Hematopoietic multipotent progenitor cell treated with erythropoietin and hydrocortisone succinate and interleukin-3 and kit ligand, for 17 days (in vitro differentiated cells): Measurements from ENCODE around the gene PSMD2.

ENCODE experiments used
- DNase-seq: peaks from one replicate; pipeline ENCODE4 v3.0.0-alpha.2; 2015; ENCODE audit warnings: low spot score

The PSMD2 gene

DNA sequence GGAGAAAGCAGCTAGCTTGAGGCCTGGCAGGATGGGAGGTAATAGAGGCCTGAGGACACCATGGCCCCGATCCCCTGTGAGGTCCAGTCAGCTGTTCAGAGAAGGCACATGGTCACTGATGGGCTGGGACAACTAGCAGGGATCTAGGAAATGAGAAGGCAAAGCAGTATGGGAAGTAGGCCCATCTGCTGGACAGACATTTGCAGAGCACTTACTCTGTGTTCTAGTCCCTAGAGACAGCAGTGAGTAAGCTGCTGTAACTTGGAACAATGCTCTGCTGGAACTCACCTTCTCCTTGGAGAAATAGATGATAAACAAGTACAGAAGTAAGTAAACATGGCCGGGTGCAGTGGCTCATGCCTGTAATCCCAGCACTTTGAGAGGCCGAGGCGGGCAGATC is 16.1 kb upstream of the PSMD2 start:
- no peak for DNase-seq

DNA sequence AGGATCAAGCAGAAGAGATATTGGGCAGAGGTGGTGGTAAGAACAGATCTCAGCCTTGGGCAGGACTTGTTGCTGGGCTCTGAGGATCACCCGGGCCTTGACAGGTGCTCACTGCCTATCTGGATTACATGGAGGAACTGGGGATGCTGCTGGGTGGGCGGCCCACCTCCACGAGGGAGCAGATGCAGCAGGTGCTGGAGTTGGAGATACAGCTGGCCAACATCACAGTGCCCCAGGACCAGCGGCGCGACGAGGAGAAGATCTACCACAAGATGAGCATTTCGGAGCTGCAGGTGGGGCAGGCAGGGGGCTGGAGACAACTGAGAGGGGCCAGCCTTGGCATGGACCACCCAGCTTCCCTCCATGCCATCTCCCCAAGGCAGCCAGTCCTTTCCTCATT is 15.4 kb upstream of the PSMD2 start:
- no peak for DNase-seq

DNA sequence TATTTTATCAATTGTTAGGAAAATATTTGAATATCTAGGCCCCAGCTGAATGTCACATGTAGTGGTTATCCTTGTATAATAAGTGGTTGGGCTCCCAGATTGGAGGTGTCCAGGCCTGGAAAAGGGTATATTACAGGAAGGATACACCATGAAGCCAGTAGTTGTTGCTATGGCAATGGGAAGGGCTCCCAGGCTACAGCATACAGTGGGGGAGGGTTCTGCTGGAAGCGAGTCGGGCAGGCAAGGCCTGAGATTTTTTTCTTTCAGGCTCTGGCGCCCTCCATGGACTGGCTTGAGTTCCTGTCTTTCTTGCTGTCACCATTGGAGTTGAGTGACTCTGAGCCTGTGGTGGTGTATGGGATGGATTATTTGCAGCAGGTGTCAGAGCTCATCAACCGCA is 14.3 kb upstream of the PSMD2 start:
- no peak for DNase-seq

DNA sequence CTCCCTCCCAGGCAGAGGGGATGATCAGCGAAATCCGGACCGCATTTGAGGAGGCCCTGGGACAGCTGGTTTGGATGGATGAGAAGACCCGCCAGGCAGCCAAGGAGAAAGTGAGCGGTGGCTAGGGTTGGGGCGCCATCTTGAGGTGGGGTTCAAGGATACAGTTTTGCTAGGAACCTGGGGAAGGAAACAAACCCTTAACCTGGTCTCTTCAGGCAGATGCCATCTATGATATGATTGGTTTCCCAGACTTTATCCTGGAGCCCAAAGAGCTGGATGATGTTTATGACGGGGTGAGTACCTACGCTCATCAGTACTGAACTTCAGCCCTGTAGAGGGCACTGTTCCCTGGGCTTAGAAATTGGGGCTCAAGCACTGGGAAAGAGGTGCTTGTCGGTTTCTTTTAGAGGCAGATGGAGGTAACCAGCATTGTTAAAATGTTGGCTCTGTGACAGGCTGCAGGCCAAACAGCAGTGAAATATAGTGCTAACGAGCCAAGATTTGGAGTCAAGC is 9.6 kb upstream of the PSMD2 start:
- peak; percentile 70 for DNase-seq

DNA sequence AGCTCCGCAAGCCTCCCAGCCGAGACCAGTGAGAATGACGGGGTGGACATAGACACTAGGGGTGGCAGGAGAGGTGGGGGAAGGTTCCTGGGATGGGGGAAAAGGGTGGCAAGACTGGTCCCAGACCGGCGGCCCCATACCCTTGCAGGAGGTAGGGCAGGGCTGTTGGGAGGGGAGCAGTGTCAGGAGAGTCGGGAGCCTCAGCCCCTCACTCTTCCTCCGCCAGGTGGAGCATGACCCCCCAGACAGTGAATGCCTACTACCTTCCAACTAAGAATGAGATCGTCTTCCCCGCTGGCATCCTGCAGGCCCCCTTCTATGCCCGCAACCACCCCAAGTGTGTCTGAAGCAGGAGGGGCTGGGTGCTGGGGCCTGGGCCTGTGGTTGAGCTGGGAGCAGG is 8.7 kb upstream of the PSMD2 start:
- no peak for DNase-seq

DNA sequence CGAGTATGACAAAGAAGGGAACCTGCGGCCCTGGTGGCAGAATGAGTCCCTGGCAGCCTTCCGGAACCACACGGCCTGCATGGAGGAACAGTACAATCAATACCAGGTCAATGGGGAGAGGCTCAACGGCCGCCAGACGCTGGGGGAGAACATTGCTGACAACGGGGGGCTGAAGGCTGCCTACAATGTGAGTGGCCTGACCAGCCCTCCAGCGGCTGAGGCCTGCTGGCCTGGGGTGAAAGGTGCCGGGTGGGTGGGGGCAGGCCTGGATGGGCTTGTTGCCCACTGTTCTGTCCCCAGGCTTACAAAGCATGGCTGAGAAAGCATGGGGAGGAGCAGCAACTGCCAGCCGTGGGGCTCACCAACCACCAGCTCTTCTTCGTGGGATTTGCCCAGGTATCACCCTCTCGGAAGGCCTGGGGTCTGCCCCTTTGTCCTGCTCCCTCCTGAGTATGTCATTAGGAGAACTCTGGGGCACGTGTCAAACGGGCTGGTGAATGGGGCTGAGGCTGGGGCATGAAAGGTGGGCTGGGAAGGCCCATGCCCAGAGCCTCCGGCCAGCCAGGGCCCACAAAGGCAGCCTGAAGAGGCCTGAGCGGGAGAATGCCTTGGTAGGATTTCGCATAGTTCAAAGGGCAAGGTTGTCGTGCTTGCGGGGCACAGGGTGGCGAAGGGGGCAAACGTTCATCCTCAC is 7.8 kb upstream of the PSMD2 start:
- DNase-seq = no peak

DNA sequence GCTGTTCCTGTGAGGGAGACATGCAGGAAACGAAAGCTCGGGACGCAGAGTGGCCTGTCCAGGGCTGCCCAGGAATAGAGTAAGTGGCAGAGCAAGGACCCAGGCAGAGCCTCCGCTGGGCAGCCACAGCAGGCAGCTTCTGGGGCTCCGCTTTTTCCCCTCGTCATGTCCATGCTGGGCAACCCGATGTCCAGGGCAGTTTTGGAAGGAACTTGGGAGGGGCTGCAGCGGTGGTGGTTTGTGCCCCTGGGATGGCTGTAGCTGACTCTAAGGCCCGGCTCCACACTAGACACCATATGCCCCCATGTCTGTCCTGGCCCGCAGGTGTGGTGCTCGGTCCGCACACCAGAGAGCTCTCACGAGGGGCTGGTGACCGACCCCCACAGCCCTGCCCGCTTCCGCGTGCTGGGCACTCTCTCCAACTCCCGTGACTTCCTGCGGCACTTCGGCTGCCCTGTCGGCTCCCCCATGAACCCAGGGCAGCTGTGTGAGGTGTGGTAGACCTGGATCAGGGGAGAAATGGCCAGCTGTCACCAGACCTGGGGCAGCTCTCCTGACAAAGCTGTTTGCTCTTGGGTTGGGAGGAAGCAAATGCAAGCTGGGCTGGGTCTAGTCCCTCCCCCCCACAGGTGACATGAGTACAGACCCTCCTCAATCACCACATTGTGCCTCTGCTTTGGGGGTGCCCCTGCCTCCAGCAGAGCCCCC is 7.1 kb upstream of the PSMD2 start:
- DNase-seq = no peak

DNA sequence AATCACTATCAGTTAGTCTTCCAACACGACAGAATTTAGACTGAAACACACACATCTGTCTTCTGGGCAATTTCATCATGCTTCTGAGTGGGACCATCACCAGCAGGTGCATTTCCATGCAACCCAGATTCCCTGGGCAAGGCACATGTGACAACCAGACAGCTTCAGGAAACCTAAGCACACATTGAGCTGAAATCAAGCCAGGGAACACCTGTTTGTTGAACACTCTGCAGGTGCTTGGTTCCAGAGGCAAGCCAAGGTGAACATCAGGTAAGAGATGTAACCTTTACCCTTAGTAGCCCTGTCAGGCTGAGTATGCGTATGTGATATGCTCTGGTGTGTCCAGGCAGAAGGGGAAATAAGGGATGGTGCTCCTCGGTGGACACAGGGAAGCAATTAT is 3.3 kb upstream of the PSMD2 start:
- no peak for DNase-seq

DNA sequence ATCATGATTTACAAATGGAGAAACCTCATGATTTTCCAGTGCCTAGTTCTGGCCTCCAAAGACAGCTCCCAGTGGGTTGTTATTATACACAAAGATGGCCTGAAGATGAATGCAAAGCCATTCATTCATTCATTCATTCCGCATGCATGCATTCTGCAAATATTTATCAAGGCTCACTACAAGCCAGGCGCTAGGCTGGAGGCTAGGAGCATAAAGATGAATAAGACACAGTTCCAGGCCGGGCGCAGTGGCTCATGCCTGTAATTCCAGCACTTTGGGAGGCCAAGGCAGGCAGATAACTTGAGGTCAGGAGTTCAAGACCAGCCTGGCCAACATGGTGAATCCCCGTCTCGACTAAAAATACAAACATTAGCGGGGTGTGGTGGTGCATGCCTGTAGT is 2.4 kb upstream of the PSMD2 start:
- no peak for DNase-seq

DNA sequence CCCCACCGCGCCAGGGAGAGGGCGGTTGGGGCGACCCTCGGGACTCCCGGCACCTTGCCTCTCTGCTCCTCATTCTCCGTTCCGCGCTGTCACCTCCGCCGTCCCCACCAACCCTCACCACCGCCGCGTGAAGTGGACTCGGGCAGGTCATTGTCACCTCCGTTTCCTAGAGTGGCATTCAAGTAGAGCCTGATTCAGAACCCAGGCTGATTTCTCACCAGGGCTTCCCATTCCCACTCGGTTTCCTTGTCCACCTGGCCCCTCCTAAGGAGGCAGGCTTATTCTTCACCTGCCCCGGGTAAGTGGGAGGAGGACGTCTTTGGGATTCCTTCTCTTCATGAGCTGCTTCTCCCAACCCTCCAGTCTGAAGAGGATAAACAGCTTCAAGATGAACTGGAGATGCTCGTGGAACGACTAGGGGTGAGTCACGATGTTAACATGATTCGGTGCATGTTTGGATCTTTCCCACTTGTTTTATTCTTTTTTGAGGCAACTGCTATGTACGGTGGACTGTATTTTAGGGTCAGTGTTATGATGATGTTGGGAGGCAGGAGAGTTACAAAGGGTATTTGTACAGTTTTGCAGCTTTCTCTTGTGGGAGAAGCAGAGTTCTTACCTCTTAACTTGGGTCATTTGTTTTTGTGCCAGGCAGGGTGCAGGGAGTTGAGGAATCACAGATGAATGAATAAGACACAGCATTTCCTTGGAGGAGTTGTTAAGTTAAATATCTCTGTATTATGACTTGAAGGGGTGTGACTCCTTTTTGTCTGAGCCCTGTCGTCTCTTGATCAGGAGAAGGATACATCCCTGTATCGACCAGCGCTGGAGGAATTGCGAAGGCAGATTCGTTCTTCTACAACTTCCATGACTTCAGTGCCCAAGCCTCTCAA is 692 bp downstream of the PSMD2 start:
- DNase-seq = peak; percentile 60

DNA sequence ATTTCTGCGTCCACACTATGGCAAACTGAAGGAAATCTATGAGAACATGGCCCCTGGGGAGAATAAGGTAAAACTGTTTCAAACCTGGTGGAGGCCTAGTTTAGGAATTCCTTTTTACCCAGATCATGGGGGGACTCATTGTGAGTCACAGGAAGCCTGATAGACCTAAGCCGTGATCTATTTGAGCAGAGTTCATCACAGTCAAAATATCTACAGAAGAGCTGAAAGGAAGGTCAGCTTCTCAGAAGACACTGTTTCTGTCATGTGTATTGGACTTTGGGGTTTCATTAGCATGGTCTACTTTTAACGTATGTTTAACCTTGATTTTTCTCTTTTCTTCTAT is 1.3 kb downstream of the PSMD2 start:
- DNase-seq = no peak

DNA sequence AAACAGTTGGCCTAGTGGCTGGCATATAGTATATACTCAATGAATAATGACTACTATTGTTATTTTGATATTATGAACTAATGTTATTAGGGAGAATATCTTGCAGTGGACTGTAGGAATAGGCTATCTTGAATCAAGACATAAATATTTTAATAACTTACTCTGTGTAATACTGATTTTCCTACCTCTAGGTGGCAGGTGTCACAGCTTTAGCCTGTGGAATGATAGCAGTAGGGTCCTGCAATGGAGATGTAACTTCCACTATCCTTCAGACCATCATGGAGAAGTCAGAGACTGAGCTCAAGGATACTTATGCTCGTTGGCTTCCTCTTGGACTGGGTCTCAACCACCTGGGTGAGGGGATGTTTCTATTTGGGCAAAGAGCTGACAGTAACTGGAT is 6.5 kb downstream of the PSMD2 start:
- DNase-seq = peak; percentile 74

DNA sequence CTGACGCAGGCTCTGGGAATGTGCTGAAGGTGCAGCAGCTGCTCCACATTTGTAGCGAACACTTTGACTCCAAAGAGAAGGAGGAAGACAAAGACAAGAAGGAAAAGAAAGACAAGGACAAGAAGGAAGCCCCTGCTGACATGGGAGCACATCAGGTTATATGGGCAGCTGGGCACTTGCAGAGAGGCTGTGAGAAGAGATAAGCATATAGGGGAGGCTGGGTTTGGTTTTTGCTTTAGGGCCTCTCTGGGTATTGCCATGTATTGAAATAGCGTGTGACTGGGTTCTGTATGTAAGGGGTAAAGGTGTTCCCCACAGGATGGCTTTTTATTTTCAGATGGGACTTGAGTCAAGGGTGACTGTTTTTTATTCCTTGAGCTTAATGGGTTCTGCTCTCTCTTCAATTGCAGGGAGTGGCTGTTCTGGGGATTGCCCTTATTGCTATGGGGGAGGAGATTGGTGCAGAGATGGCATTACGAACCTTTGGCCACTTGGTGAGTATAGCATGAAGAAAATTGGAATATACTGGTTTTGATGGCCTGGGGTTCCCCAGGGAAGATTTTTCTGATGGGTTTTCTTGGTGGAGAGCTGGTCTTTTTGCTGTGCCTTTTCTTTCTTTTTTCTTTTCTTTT is 7.4 kb downstream of the PSMD2 start:
- peak; percentile 66 for DNase-seq

DNA sequence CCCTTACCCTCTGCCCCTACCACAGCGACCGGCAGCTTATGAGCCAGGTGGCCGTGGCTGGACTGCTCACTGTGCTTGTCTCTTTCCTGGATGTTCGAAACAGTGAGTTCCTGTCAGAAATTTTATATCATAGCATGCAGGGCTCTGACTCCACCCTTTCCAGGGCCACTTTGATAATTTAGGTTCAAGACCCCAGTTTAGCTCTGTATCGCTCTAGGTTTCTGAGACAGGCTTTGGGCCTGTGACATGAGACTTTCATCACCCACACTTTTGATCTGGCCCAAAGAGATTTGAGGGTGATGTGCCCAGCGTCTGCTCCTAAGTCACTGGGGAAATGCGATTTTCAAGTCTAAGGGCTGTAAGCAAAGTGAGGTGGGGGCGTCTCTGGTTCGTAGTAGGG is 8.9 kb downstream of the PSMD2 start:
- DNase-seq = peak; percentile 50

DNA sequence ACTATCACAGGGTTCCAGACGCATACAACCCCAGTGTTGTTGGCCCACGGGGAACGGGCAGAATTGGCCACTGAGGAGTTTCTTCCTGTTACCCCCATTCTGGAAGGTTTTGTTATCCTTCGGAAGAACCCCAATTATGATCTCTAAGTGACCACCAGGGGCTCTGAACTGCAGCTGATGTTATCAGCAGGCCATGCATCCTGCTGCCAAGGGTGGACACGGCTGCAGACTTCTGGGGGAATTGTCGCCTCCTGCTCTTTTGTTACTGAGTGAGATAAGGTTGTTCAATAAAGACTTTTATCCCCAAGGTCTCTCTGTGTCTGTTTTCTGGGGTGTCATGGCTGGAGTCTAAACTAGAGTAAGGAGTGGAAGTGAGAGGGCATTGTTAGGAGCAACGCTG is 9.7 kb downstream of the PSMD2 start:
- DNase-seq = no peak

DNA sequence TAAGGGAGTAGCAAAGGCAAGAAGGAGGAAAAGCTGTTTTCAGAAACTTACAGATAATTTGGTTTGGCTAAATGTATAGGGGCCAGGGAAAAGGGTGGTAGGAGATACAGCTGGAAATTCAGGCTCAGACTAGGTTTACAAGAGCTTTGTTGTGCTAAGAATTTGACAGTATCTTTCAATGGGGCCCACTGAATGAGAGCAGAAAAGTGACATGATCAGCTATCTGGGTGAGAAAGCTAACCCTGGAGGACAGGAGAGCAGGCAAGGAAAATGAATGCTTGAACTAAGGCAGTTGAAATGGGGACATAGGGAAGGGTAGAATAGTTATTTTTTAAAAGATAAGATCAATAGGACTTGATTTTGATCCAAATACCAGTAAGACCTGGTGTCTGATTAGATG is 12.6 kb downstream of the PSMD2 start:
- no peak for DNase-seq

DNA sequence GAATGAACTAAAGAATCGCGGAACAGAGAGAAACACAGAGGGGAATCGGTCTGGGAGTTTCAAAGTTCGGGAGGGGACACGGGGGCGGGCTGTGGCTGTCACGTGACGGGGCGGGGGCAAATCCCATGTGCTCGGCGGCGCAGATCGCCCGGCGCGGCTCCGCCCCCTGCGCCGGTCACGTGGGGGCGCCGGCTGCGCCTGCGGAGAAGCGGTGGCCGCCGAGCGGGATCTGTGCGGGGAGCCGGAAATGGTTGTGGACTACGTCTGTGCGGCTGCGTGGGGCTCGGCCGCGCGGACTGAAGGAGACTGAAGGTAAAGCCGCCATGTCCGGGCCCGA is 15.3 kb downstream of the PSMD2 start, which contains the start of gene EIF4G1:
Gene EIF4G1, plus strand, starts transcription at position 244 of the 337 bp plus-strand sequence. CDS start 1,191 bp downstream, outside the sequence.
- DNase-seq = peak; percentile 94

DNA sequence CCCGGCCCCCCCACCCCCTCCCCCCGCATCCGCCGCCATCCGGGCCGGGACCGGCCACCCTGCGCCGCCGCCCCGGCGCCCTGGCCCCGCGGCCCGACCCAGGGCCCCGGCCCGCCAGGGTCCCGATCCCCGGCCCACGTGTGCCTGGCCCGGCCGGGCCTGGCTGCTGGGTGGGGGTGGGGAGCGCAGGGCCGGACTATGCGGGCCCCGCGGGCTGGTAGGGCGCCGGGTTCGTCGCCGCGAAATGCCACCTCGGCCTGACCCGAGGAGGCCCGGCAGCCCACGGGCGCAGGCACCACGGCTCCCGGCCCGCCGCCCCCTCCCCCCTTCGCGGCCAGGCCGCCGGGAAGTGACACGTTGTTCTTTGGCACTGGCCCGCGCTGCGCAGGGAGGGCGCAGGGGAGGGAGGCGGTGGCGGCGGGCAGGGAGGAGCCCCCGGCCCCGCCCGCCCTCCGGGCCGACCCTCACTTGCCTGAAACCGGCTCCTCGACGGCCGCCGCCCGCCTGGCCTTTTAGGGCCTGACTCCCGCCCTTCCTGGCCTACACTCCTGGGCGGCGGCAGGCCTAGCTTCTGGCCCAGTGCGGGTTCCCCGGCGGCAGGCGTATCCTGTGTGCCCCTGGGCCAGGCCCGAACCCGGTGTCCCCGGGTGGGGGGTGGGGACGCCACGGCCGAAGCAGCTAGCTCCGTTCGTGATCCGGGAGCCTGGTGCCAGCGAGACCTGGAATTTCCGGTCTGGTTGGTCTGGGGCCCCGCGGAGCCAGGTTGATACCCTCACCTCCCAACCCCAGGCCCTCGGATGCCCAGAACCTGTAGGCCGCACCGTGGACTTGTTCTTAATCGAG is 15.9 kb downstream of the PSMD2 start:
- DNase-seq = peak; percentile 70

DNA sequence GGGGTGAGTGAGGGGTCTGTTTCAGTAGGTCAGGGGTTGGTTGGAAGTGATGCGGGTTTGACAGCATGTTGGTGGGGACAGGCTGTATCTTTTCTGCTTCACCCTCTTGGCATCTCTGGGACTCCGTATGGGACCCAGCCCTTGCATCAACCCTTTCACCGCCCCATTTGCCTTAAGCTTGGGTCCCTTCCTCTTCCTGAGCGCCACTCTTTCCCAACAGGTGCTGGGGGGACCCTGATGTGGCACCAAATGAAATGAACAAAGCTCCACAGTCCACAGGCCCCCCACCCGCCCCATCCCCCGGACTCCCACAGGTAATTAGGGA is 16.5 kb downstream of the PSMD2 start:
- DNase-seq = peak; percentile 51

DNA sequence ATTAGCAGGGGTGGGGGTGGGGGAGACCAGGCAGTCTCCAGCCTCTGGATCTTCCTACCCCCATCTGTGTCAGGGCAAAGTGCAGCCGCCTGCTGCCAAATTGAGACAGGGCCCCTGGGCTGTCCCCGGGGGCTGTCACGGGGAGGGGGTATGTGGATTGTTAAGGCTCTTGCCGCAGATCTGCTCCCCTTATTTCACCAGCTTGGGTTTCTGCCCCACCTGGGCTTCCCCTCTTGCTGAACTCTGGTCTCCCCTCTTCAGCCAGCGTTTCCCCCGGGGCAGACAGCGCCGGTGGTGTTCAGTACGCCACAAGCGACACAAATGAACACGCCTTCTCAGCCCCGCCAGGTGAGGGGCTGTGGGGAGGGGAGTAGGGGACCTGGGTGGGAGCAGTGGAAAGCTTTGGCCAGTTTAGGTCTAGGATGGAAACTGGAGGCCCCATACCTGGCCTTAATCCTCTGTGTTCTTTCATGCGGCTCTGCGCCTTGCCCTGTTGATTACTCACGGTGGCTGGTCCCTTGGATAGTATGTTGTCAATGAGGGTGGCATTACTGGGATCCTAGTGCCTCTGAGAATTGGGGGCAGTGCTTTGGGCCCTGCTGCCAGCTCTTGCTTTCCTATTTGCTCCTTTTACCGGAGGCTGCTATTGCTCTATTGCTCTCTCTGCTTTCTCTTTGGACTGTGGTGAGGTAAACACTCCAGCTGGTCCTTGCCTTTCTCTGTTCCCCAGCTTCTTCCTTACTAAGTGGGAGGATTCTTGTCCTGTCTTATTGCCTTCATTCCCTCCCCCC is 17.0 kb downstream of the PSMD2 start:
- DNase-seq = peak; percentile 50

DNA sequence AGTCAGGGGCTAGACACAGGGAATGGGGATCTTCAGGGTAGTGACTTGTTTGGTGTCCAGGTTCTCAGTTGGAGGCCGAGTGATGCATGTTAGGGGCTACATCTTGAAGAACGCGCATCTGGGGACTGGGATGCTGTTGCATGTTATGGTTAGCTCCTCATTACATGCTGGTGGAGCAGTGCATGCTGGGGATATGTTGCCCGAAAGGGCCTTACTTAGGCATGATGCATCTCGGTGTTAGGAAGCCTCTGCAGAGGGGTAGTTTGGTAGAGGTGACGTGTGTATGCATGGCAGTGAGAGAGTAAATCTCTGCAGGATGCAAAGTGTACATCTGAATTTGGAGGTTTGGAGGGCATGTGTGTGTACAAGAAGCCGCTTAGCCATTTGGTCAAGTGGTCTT is 17.8 kb downstream of the PSMD2 start:
- DNase-seq = no peak
